Measurements from ENCODE around the gene ZC3H12D. TPM values are rescaled to one million over a fixed set of nuclear protein-coding genes. Genes with fewer than 3 reads are reported as not detected.

The ZC3H12D gene
- polyA plus RNA-seq, 1 of the 3 experiments (the other 2 are of a cell fraction) = 0.03 TPM

DNA sequence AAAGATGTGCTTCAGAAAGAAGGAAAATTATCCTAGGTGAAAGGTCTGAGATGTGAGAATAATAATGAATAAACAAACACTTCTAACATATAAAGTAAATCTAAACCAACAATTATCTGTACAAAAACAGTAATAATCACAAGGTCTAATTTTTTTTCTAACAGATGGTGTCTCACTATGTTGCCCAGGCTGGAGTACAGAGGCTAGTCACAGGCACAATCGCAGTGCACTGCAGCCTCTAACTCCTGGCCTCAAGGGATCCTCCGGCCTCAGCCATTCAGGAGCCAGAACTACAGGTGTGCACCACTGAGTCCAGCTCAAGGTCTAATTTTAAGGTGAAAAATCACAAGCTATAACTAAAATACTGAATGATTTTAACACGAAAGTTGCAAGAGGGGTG is 17.0 kb upstream of the ZC3H12D start:
- Histone ChIP-seq H3K4me1 (ENCODE audit: control insufficient read depth in 1 of 2, insufficient read depth in 2 of 2, low read depth in 1 of 2, low read length in 1 of 2) (no peaks in the 10 kb centered on the region), H4K20me1 (ENCODE audit: insufficient read depth) (no peaks in the 10 kb centered on the region), H3K9me2 (no peaks in the 10 kb centered on the region), H3F3A (replicated peaks; ENCODE audit: insufficient read depth) (peaks cover 21% of the 10 kb centered on the region), H3K4me2 (no peak overlapping the region), H3K9ac (no peak overlapping the region), H2AFZ (ENCODE audit: low read depth) (no peak overlapping the region), H3K36me3 (replicated peaks in 1 of 2; ENCODE audit: control insufficient read depth in 1 of 2, insufficient read depth in 2 of 2, low read length in 1 of 2) (peaks cover 18 to 25% of the 10 kb centered on the region in 2 experiments), H3K4me3 (ENCODE audit: low read depth in 2 of 2, low read length in 1 of 2) (no peak overlapping the region), H3K79me2 (ENCODE audit: insufficient read depth) (peaks cover 4% of the 10 kb centered on the region; the same call in 1 of the 2 replicates), H3K27ac (ENCODE audit: low read depth in 2 of 2, low read length in 1 of 2) (no peak overlapping the region), H3K27me3 (ENCODE audit: insufficient read depth) (no peaks in the 10 kb centered on the region), H3K9me3 (no peaks in the 10 kb centered on the region)
- TF ChIP-seq RCOR1 (IDR thresholded peaks at IDR 0.05; ENCODE audit: low read length) (no peak), EZH2phosphoT487 (IDR thresholded peaks at IDR 0.05; ENCODE audit: borderline replicate concordance, low read depth) (no peak), YY1 (IDR thresholded peaks at IDR 0.05; ENCODE audit: low read depth) (no peak), POLR2AphosphoS5 (IDR thresholded peaks at IDR 0.05; ENCODE audit: low read depth, low read length) (no peak), GATA2 (CRISPR knock-in tag; IDR thresholded peaks at IDR 0.05) (no peak), FOSL2 (IDR thresholded peaks at IDR 0.05; ENCODE audit: borderline replicate concordance, low read depth) (no peak), MEF2A (IDR thresholded peaks at IDR 0.05; ENCODE audit: borderline replicate concordance, low read depth) (no peak)
- 99% methylated on average over 3 of the region's 3 CpGs for WGBS (ENCODE audit: low lambda C conversion rate)
- ChIA-PET POLR2A (no interaction called here), CTCF (no interaction called here)
- DNase-seq = no peak

DNA sequence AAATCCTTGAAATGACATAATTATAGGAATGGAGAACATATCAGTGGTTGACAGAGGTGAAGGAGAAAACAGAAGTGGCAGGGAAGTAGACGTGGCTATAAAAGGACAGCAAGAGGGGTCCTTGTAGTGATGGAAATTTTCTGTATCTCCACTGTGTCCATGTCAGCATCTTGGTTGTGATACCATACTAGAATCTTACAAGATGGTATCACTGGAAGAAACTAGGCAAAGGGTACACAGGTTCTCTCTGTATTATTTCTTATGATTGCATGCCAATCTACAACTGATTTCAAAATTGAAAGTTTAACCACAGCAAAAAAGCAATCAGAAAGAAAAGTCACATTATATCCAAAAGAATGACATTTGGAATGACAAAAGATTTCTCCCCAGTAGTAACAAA is 16.4 kb upstream of the ZC3H12D start:
- CTCF ChIA-PET = no interaction called here
- TF ChIP-seq, protein P1, sequence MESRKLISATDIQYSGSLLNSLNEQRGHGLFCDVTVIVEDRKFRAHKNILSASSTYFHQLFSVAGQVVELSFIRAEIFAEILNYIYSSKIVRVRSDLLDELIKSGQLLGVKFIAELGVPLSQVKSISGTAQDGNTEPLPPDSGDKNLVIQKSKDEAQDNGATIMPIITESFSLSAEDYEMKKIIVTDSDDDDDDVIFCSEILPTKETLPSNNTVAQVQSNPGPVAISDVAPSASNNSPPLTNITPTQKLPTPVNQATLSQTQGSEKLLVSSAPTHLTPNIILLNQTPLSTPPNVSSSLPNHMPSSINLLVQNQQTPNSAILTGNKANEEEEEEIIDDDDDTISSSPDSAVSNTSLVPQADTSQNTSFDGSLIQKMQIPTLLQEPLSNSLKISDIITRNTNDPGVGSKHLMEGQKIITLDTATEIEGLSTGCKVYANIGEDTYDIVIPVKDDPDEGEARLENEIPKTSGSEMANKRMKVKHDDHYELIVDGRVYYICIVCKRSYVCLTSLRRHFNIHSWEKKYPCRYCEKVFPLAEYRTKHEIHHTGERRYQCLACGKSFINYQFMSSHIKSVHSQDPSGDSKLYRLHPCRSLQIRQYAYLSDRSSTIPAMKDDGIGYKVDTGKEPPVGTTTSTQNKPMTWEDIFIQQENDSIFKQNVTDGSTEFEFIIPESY (IDR thresholded peaks at IDR 0.05; ENCODE audit: borderline replicate concordance, low read depth) = no peak
- no peak for TF ChIP-seq SIN3A (IDR thresholded peaks at IDR 0.05; ENCODE audit: borderline replicate concordance, low read depth, low read length)
- TF ChIP-seq, protein P2, sequence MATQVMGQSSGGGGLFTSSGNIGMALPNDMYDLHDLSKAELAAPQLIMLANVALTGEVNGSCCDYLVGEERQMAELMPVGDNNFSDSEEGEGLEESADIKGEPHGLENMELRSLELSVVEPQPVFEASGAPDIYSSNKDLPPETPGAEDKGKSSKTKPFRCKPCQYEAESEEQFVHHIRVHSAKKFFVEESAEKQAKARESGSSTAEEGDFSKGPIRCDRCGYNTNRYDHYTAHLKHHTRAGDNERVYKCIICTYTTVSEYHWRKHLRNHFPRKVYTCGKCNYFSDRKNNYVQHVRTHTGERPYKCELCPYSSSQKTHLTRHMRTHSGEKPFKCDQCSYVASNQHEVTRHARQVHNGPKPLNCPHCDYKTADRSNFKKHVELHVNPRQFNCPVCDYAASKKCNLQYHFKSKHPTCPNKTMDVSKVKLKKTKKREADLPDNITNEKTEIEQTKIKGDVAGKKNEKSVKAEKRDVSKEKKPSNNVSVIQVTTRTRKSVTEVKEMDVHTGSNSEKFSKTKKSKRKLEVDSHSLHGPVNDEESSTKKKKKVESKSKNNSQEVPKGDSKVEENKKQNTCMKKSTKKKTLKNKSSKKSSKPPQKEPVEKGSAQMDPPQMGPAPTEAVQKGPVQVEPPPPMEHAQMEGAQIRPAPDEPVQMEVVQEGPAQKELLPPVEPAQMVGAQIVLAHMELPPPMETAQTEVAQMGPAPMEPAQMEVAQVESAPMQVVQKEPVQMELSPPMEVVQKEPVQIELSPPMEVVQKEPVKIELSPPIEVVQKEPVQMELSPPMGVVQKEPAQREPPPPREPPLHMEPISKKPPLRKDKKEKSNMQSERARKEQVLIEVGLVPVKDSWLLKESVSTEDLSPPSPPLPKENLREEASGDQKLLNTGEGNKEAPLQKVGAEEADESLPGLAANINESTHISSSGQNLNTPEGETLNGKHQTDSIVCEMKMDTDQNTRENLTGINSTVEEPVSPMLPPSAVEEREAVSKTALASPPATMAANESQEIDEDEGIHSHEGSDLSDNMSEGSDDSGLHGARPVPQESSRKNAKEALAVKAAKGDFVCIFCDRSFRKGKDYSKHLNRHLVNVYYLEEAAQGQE (IDR thresholded peaks at IDR 0.05; ENCODE audit: low read depth, low read length) = no peak
- TF ChIP-seq RAD21 (IDR thresholded peaks at IDR 0.05; ENCODE audit: low read length) = no peak
- TF ChIP-seq SMC3 (IDR thresholded peaks at IDR 0.05; ENCODE audit: low read depth, low read length) = no peak
- TF ChIP-seq, protein P3, sequence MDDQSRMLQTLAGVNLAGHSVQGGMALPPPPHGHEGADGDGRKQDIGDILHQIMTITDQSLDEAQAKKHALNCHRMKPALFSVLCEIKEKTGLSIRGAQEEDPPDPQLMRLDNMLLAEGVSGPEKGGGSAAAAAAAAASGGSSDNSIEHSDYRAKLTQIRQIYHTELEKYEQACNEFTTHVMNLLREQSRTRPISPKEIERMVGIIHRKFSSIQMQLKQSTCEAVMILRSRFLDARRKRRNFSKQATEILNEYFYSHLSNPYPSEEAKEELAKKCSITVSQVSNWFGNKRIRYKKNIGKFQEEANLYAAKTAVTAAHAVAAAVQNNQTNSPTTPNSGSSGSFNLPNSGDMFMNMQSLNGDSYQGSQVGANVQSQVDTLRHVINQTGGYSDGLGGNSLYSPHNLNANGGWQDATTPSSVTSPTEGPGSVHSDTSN (IDR thresholded peaks at IDR 0.05) = no peak
- TF ChIP-seq POLR2AphosphoS5 (IDR thresholded peaks at IDR 0.05; ENCODE audit: low read depth, low read length) = no peak
- TF ChIP-seq GATA2 (CRISPR knock-in tag; IDR thresholded peaks at IDR 0.05) = no peak
- TF ChIP-seq ELF1 (IDR thresholded peaks at IDR 0.05) = no peak
- TF ChIP-seq EP300 (IDR thresholded peaks at IDR 0.05; ENCODE audit: borderline replicate concordance in 1 of 2, low read depth in 1 of 2, low read length in 1 of 2) = no peak
- TF ChIP-seq, protein P4, sequence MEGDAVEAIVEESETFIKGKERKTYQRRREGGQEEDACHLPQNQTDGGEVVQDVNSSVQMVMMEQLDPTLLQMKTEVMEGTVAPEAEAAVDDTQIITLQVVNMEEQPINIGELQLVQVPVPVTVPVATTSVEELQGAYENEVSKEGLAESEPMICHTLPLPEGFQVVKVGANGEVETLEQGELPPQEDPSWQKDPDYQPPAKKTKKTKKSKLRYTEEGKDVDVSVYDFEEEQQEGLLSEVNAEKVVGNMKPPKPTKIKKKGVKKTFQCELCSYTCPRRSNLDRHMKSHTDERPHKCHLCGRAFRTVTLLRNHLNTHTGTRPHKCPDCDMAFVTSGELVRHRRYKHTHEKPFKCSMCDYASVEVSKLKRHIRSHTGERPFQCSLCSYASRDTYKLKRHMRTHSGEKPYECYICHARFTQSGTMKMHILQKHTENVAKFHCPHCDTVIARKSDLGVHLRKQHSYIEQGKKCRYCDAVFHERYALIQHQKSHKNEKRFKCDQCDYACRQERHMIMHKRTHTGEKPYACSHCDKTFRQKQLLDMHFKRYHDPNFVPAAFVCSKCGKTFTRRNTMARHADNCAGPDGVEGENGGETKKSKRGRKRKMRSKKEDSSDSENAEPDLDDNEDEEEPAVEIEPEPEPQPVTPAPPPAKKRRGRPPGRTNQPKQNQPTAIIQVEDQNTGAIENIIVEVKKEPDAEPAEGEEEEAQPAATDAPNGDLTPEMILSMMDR (IDR thresholded peaks at IDR 0.05) = no peak
- TF ChIP-seq JUND (IDR thresholded peaks at IDR 0.05) = no peak
- TF ChIP-seq CHD2 (IDR thresholded peaks at IDR 0.05; ENCODE audit: low read length, partially characterized antibody) = no peak
- TF ChIP-seq TEAD4 (IDR thresholded peaks at IDR 0.05; ENCODE audit: borderline replicate concordance, insufficient read depth) = no peak
- TF ChIP-seq, protein P5, sequence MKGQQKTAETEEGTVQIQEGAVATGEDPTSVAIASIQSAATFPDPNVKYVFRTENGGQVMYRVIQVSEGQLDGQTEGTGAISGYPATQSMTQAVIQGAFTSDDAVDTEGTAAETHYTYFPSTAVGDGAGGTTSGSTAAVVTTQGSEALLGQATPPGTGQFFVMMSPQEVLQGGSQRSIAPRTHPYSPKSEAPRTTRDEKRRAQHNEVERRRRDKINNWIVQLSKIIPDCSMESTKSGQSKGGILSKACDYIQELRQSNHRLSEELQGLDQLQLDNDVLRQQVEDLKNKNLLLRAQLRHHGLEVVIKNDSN (IDR thresholded peaks at IDR 0.05; ENCODE audit: borderline replicate concordance, low read depth) = no peak

More for the DNA sequence above, 16.4 kb upstream of the ZC3H12D start:
- peaks cover 19% of the 10 kb centered on the region for H3F3A ChIP-seq (replicated peaks; ENCODE audit: insufficient read depth)
- H3K27ac ChIP-seq (ENCODE audit: low read depth in 2 of 2, low read length in 1 of 2) = no peak overlapping the region
- WGBS (ENCODE audit: low lambda C conversion rate) = 100% methylated on average over 1 of the region's 1 CpG
- peaks cover 18 to 25% of the 10 kb centered on the region in 2 experiments for H3K36me3 ChIP-seq (replicated peaks in 1 of 2; ENCODE audit: control insufficient read depth in 1 of 2, insufficient read depth in 2 of 2, low read length in 1 of 2)
- no peaks in the 10 kb centered on the region for H3K4me1 ChIP-seq (ENCODE audit: control insufficient read depth in 1 of 2, insufficient read depth in 2 of 2, low read depth in 1 of 2, low read length in 1 of 2)
- no peaks in the 10 kb centered on the region for H3K79me2 ChIP-seq (ENCODE audit: insufficient read depth)
- POLR2A ChIA-PET = no interaction called here
- H3K9me2 ChIP-seq = no peaks in the 10 kb centered on the region
- H3K9me3 ChIP-seq = no peaks in the 10 kb centered on the region
- no peak for DNase-seq
- no peaks in the 10 kb centered on the region for H3K27me3 ChIP-seq (ENCODE audit: insufficient read depth)
- H4K20me1 ChIP-seq (ENCODE audit: insufficient read depth) = no peaks in the 10 kb centered on the region
- no peak overlapping the region for H2AFZ ChIP-seq (ENCODE audit: low read depth)
- H3K4me3 ChIP-seq (ENCODE audit: low read depth in 2 of 2, low read length in 1 of 2) = no peak overlapping the region
- no peak overlapping the region for H3K9ac ChIP-seq
- no peak overlapping the region for H3K4me2 ChIP-seq
